Skeletal muscle satellite cell (primary cell): Measurements from ENCODE around the gene C14orf180.

ENCODE experiments used
- H3K27me3 ChIP-seq: 2 replicates; pipeline ENCODE4 v1.7.0; 2013; ENCODE audit warnings: low read length; ENCODE audit not compliant: control insufficient read depth, insufficient read depth
- H3K36me3 ChIP-seq: 2 replicates; pipeline ENCODE4 v1.7.0; 2013; ENCODE audit warnings: mild to moderate bottlenecking, control low read depth, low read length; ENCODE audit not compliant: insufficient read depth
- H3K4me1 ChIP-seq: 2 replicates; pipeline ENCODE4 v1.7.0; 2013; ENCODE audit warnings: low read length; ENCODE audit not compliant: control insufficient read depth, insufficient read depth
- H3K4me2 ChIP-seq: 2 replicates; pipeline ENCODE4 v1.7.0; 2013; ENCODE audit warnings: mild to moderate bottlenecking, low read length
- H3K4me3 ChIP-seq: 2 replicates; pipeline ENCODE4 v1.7.0; 2013; ENCODE audit warnings: low read length
- H3K9ac ChIP-seq: 2 replicates; pipeline ENCODE4 v1.7.0; 2013; ENCODE audit warnings: mild to moderate bottlenecking, low read depth, low read length, moderate library complexity
- H3K9me3 ChIP-seq: replicated peaks from 2 replicates; pipeline ENCODE4 v1.7.0; 2013; ENCODE audit warnings: mild to moderate bottlenecking, control low read depth, low read length

C14orf180 gene

GRCh38 chr14:104558231-104559027 lies 21.1 kb upstream of the C14orf180 start:
- H3K9ac ChIP-seq: no peak overlapping the region
- peaks cover 33% of the 10 kb centered on the region for H3K27me3 ChIP-seq
- H3K9me3 ChIP-seq: no peaks in the 10 kb centered on the region
- H3K4me3 ChIP-seq: no peak overlapping the region
- no peak overlapping the region for H3K4me2 ChIP-seq
- H3K4me1 ChIP-seq: no peaks in the 10 kb centered on the region
- H3K36me3 ChIP-seq: no peaks in the 10 kb centered on the region

GRCh38 chr14:104559028-104559803 lies 20.3 kb upstream of the C14orf180 start:
- Histone ChIP-seq H3K4me3 (no peak overlapping the region), H3K36me3 (no peaks in the 10 kb centered on the region), H3K9ac (no peak overlapping the region), H3K27me3 (peaks cover 28% of the 10 kb centered on the region), H3K4me1 (no peaks in the 10 kb centered on the region), H3K9me3 (no peaks in the 10 kb centered on the region), H3K4me2 (no peak overlapping the region)

- Histone ChIP-seq H3K36me3 (no peaks in the 10 kb centered on the region), H3K4me2 (no peak overlapping the region), H3K4me1 (no peaks in the 10 kb centered on the region), H3K9ac (no peak overlapping the region), H3K9me3 (no peaks in the 10 kb centered on the region), H3K4me3 (no peak overlapping the region), H3K27me3 (peaks cover 28% of the 10 kb centered on the region)
Measured at GRCh38 chr14:104559804-104560585, 19.6 kb upstream of the C14orf180 start.

GRCh38 chr14:104560586-104560945 lies 19.0 kb upstream of the C14orf180 start:
- Histone ChIP-seq H3K4me2 (no peak overlapping the region), H3K36me3 (no peaks in the 10 kb centered on the region), H3K4me1 (no peaks in the 10 kb centered on the region), H3K27me3 (peaks cover 28% of the 10 kb centered on the region), H3K4me3 (no peak overlapping the region), H3K9ac (no peak overlapping the region), H3K9me3 (no peaks in the 10 kb centered on the region)

GRCh38 chr14:104561124-104561557 lies 18.4 kb upstream of the C14orf180 start:
- Histone ChIP-seq H3K9me3 (no peaks in the 10 kb centered on the region), H3K4me2 (no peak overlapping the region), H3K9ac (no peak overlapping the region), H3K27me3 (peaks cover 29% of the 10 kb centered on the region), H3K4me3 (no peak overlapping the region), H3K4me1 (no peaks in the 10 kb centered on the region), H3K36me3 (no peaks in the 10 kb centered on the region)

GRCh38 chr14:104561632-104562495 lies 17.7 kb upstream of the C14orf180 start:
- Histone ChIP-seq H3K4me1 (no peaks in the 10 kb centered on the region), H3K9ac (no peak overlapping the region), H3K4me2 (no peak overlapping the region), H3K36me3 (no peaks in the 10 kb centered on the region), H3K9me3 (no peaks in the 10 kb centered on the region), H3K4me3 (no peak overlapping the region), H3K27me3 (peaks cover 36% of the 10 kb centered on the region)

- no peak overlapping the region for H3K4me2 ChIP-seq
- H3K4me3 ChIP-seq: no peak overlapping the region
- H3K4me1 ChIP-seq: no peaks in the 10 kb centered on the region
- H3K9me3 ChIP-seq: no peaks in the 10 kb centered on the region
- no peak overlapping the region for H3K9ac ChIP-seq
- no peaks in the 10 kb centered on the region for H3K36me3 ChIP-seq
- H3K27me3 ChIP-seq: peaks cover 42% of the 10 kb centered on the region
Measured at GRCh38 chr14:104562606-104563005, 17.0 kb upstream of the C14orf180 start.

- Histone ChIP-seq H3K36me3 (no peaks in the 10 kb centered on the region), H3K4me3 (no peak overlapping the region), H3K9me3 (no peaks in the 10 kb centered on the region), H3K4me2 (no peak overlapping the region), H3K27me3 (peaks cover 42% of the 10 kb centered on the region), H3K4me1 (no peaks in the 10 kb centered on the region), H3K9ac (no peak overlapping the region)
Measured at GRCh38 chr14:104563191-104563741, 16.3 kb upstream of the C14orf180 start.

GRCh38 chr14:104563742-104564615 lies 15.6 kb upstream of the C14orf180 start:
- H3K9ac ChIP-seq: no peak overlapping the region
- H3K4me2 ChIP-seq: no peak overlapping the region
- peaks cover 42% of the 10 kb centered on the region for H3K27me3 ChIP-seq
- H3K9me3 ChIP-seq: no peaks in the 10 kb centered on the region
- no peak overlapping the region for H3K4me3 ChIP-seq
- no peaks in the 10 kb centered on the region for H3K36me3 ChIP-seq
- H3K4me1 ChIP-seq: no peaks in the 10 kb centered on the region
